HG03039 (cell line): ENCODE results near the gene TLE6.
"Not testable (repeated sequence)": the region's sequence is repeated elsewhere in the genome, so short reads cannot be mapped to it uniquely, and the experiment has no call there.

Experiments
- ATAC-seq: cut with Tn5 transposase; IDR thresholded peaks from one replicate; pipeline ENCODE4 v1.9.1; 2021; ENCODE audit warnings: mild to moderate bottlenecking, moderate library complexity; ENCODE audit not compliant: unreplicated experiment

The TLE6 gene

DNA sequence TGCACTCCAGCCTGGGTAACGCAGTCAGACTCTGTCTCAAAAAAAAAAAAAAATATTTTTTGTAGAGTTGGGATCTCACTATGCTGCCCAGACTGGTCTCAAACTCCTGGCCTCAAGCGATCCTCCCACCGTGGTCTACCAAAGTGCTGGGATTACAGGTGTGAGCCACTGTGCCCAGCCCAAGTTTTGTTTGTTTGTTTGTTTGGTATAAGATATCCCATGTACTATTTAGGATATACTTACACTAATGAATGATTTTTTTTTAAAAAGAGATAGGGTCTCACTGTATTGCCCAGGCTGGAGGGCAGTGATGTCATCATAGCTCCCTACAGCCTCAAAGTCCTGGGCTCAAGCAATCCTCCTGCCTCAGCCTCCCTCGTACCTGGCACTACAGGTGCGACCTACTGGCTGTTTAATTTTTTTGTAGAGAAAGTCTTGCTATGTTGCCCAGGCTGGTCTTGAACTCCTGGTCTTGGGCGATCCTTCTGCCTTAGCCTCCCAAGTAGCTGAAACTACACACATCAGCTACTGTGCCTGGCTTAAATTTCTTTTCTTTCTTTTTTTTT is 24.0 kb downstream of the TLE6 start:
- ATAC-seq, result no peak

DNA sequence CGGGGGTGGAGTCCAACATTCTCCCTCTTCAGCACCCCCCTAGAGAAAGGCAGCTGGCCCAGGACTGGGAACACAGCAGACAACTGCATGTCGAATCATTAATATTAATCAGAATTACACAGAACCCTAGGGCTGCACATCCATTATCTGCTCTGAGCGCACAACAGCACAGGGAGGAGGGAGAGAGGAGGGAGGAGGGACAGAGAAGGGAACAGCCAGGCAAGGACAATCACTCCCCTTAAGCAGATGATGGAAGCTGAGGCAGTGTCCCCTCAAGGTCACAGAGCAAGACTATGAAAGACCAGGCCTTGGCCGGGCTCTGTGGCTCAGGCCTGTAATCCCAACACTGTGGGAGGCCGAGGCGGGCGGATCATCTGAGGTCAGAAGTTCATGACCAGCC is 25.7 kb downstream of the TLE6 start:
- ATAC-seq, result no peak

DNA sequence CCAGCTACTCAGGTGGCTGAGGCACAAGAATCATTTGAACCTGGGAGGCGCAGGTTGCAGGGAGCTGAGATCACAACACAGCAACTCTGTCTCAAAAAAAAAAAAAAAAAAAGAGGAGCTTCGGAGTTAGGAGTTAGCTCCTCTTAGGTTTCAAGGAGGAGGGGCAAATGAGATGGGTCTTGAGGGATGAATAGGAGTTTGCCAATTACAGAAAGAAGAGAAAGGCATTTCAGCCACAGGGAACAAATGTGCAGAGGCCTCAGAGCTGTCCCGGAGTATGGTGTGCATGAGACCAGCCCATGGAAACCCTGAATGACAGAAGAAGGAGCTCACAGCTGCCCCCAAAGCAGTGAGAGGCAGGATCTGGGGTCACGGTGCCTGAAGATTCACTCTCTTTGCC is 27.2 kb downstream of the TLE6 start:
- no peak for ATAC-seq

DNA sequence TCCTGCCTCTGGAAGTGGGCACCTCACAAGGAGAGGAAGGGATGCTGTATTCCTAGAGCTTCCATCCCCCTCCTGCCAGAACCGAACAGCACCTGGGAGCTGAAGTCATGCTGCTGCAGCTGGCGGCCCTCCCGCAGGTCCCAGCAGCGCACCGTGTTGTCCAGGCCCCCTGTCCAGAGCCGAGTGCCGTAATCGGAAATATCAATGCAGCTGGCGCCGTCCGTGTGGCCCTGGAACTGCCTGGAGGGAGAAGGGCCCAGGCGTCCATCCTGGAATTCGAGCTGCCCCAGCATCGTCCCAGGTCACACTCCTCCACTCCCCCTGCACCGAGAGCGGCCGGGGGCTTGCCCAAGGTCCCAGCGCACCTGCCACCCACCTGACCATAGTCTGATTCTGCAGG is 28.0 kb downstream of the TLE6 start:
- ATAC-seq, result no peak

DNA sequence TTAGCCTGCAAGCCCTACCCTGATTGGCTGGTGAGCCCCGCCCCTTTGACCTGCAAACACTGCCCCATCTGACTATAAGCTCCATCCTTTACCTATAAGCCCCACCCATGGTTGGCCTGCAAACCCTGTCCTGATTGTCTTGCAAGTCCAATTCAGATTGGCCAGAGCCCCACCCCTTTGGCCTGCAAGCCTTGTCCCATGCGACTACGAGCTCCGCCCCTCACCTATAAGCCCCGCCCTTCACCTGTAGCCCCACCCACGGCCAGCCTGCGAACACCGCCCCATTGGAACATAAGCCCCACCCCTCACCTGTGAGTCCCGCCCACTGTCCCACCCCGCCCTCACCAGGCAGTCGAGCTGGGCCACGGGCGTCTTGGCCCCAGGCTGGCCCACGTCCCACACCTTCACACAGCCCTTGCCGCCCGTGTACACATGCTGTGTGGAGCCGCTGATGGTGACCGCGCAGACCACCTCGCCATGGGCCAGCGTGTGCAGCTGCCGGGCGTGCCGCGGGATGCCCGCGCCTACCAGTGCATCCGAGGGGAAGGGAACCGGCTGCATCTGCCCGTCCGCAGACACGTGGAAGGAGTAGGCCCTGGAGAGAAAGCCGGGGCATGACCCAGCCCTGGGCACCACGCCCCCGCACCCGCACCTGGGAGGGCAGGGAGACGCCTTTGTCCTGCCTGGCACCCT is 28.9 kb downstream of the TLE6 start:
- ATAC-seq, result no peak

DNA sequence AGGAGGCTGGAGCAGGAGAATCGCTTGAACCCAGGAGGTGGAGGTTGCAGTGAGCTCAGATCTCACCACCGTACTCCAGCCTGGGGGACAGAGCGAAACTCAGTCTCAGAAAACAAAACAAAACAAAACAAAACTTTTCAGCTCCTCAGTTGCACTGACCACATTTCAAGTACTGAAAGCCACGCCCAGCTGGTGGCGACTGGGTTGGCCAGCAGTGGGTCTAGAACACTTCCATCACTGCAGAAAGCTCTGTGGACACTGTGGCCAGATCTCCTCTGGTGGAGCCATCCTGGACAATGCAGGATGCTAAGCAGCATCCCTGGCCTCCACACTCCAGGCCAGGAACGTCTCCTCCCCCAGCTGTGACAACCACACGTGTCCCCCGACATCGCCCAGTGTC is 30.6 kb downstream of the TLE6 start:
- no peak for ATAC-seq

DNA sequence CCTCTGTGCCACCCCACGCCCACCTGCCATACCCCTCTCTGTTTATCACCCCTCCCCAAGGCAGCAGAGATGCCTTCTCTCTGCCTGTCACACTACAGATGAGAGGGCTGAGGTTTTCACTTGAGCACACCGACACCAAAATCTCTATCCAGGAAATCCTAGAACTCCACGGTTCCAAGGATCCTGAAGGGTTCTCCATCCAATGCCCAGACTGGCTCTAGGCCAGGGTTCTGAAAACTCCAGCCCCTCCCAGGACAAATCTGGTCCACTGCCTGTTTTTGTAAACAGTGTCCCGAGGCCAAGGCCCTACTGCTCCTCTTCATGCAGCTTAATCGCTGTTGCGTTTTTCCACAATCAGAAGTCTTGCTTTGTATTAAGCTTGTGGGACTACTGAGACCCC is 31.6 kb downstream of the TLE6 start:
- no peak for ATAC-seq

DNA sequence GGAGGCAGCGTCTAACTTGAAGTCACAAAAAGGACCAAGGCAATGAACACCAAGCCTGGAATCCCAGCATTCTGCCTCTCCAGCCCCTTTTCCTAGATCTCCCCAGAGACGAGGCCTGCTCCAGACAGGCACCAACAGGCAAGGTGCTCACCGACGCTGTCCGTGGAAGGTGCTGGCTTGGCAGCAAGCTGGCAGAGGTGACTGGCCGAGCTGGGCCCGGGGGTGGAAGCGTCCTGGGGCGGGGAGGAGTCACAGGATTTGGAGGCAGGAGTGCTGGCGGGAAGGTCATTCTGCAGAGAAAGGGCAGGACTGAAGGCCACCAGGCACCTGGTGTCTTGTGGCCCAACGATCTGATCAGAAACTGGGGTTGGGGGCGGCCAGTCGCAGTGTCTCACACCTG is 33.5 kb downstream of the TLE6 start:
- no peak for ATAC-seq

DNA sequence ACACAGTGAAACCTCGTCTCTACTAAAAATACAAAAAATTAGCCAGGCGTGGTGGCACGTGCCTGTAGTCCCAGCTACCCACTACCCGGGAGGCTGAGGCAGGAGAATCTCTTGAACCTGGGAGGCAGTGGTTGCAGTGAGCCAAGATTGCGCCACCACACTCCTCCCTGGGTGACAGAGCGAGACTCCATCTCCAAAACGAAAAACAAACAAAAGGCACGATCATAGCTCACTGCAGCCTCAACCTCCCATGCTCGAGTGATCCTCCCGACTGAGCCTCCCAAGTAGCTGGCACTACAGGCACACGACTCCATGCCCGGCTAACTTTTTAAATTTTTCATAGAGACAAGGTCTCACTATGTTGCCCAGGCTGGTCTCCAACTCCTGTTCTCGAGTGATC is 34.7 kb downstream of the TLE6 start:
- ATAC-seq, result not testable (repeated sequence)

DNA sequence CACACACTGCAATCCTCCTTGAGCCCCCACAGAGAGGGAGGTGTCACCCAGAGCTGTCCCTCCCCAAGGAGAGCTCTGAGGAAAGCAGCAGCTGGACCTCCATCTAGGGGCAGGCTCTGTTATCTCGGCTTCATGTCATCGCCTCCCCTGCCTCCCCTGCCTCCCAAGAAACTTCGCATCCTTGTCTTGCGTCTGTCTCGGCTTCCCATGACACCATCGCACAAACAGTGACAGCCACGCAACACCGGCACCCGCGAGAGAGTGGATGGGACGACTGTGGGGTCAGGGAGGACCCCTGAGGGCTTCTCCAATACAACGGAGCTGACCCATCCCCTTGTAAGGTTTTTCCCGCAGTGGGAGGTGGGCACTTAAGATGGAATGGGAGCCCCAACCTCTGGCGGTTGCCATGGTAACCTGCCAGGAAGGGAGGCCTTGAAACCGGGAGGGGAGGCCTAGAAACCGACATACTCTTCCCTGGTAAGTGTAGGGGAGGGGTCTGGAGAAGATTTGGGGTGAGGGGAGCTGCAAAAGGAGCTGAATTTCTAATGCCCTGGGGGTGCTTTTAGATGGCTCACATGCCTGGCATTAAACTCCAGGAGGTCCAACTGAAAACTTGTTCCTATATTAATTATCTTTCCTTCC is 35.4 kb downstream of the TLE6 start:
- no peak for ATAC-seq

DNA sequence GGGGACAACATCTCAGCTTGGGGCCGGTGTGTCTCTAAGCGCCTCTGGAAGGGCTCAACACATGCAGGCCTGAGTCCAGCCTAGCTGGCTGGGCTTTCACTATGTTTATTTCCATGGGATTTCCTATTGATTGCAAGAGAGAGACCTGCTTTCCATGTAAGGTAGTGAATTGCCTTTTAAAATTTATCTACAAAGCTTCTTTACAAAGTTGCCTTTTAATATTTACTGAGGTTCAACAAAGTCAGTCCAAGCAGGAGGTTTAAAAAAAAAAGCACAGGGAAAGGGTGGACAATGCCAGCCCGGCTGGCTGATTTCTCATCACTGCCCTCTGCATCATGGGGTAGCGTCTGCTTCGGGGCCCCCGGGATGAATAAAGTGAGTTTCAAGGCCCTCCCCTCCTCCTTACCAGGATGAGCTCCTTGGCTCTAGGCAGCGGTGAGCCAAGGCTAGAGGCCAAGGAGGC is 35.9 kb downstream of the TLE6 start:
- ATAC-seq, result no peak

DNA sequence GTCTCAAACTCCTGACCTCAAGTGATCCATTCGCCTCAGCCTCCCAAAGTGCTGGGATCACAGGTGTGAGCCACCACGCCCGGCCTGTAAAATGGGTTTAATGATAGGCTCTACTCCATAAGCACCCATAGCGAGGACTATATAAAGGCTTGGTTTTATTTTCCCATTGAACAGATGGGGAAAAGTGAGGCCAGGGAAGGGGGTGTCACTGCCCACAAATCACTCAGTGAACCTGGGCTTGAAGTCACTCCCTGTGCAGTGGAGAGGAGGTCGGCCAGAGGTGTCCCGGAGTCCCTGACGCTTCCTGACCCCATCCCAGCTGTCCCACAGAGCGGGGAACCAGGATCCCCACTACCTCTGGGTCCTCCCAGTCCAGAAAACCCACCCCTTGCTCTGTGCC is 36.8 kb downstream of the TLE6 start:
- ATAC-seq, result no peak

DNA sequence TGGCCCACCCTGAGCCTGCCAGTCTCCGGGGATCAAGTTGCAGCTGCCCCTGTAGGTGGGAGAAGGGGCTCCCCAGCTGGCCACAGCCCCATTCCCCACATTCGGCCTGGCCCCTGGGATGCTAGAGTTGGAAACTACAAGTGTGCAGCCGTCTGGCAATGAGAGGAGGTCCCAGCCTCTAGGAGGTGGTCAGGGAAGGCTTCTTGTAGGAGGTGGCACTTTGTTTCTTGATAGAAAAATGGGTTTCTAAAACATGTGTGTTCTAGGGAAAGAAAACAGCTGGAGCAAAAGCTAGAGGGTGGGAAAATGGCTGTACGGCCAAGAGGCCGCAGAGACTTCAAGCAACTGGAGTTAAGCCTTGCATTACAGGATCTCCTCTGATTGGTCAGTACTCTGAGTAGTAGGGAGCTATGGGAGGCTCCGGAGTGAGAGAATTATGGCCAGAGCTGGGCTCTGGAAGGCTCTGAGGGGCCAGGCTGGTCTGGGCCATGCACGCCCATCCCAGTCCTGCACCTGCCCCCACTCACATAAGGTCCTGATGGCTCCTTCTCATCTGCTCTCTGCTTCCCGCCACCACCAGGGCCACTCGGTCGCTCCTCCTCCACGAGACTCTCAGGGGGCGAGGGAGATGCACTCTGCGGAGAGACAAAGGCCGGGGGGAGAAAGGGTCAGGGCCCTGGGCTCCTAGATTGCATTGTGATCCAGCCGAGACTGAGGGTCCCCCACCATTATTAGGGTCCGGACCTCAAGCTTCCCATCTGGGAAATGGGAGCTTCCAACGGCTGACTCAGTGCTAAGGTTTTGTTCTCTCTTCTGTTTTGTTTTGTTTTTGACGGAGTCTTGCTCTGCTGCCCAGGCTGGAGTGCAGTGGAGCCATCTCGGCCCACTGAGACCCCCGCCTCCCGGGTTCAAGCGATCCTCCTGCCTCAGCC is 38.0 kb downstream of the TLE6 start:
- no peak for ATAC-seq

DNA sequence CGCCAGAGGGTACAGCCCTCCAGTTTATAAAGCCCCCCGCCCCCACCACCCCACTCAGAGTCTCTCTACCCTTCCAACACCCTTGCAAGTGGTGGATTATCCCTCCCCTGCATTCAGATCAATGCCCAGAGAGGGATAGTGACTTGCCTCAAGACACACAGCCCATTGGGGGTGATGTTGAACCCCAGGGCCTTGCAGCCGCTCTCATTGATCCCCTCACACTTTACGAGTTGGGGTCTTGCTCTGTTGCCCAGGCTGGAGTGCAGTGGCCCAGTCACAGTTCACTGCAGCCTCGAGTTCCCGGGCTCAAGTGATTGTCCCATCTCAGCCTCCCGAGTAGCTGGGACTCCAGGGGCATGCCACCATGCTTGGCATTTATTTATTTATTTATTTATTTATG is 40.6 kb downstream of the TLE6 start:
- no peak for ATAC-seq

DNA sequence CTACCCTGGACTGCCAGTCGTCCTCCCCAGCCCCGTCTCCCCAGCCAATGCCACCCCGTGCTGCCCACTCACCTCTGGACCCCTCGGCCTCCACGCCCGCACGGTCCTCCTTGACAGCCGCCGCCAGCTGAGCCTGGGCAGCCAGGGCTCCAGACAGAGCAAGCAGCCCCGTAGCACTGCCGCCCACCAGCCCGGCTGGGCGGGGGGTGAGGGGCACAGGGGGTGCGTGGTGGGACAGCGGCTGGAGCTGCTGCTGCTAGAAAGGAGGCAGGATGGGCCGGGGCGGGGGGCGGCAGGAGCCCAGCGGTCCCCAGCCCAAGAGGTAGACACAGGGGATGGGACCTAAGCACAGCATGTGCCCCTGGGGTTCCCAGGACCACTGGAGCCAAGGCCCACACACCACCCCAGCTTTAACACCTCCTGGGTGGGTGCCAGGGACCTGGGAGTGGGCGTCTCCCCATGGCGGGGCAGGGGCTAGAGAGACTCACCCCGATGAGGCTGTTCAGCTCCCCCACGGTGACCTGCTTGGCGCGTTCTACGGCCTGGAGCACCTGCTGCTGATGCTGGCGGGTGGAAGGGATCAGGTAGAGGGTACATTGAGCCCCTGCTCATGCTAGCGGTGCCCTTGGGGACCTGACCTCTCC is 42.0 kb downstream of the TLE6 start:
- no peak for ATAC-seq

DNA sequence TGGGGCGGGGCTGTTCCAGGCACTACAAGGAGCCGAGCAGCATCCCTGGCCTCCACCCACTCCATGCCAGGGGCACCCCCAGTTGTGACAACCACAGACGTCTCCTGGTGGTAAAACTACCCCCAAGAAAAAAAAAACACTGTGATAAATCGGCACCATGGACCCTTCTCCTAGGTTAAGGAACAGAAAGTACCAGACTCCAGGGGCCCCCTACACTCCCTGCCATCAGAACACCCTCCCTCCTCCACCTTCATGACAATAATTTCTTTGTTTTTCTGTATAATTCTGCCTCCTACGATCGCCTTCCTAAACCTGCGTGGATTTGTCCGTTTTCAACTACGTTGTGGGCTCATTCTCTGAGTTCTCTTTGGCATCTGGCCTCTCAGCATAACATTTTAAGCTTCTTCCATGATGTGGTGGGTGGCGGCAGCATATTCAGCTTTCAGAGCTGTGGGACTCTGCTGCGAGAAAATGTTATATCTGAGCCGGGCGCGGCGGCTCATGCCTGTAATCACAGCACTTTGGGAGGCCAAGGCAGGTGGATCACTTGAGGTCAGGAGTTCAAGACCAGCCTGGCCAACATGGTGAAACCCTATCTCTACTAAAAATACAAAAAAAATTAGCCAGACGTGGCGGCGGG is 43.1 kb downstream of the TLE6 start:
- no peak for ATAC-seq

DNA sequence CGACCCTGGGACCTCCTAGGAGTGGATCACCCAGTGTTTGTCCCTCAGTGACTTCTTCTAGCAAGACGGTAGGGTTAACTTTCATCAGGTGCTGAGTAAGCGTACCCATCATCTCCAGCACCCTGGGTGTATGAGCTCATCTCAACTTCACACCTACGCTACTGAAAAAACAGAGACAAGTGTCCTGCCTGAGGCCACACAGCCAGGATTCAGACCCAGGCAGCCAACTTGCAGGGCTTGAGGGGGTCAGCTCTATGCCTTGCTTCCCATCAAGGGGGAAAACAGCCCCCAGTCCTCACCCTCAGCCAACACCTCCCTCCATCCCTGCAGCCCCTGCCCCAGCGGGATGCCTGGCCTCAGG is 47.1 kb downstream of the TLE6 start:
- no peak for ATAC-seq

DNA sequence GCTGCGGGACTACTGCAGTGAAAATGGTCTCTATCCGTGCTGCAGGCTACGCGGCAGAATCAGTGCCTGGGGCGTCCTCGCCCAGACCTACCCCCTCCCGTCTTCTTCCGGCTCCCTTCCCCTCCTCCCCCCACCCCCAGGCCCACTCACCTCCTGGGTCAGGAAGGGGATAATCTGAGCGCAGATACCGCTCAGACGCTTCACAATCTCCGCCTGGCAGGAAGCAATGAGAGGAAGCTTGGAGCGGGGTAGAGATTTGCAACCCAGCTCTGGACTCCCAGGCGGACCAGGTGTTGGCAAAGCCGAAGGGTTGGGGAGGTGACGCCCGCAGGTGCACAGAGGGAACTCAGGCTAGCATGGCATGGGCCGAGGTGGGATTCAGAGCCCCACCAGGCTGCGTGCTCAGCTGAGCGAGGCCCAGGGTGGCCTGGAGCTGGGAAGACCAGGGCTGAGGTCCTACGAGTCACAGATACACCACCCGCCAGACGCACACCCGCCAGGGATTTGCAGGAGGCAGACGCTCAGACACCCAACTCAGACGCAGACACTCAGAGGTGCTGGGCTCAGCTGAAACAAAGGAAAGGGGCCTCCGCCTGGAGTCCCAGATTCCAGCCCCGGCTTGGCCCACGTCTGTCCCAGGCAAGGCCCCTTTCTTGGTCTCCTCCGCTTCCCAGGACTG is 47.6 kb downstream of the TLE6 start:
- no peak for ATAC-seq

DNA sequence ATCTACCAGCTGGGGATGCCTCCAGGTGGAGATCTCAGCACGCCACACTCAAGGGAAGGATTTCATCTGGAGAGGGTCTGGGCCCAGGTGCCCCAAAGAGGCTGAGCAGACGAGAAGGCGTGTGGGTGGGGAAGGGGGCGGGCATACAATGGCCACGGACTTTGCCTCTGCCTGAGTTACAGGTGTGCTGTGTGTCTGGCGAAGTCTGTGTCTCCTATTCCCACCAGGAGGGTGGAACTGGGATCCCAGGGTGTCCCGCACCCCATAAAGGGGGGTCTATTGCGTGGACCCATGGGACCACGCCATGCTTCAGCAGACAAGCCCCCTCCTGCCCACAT is 48.2 kb downstream of the TLE6 start:
- ATAC-seq, result no peak

DNA sequence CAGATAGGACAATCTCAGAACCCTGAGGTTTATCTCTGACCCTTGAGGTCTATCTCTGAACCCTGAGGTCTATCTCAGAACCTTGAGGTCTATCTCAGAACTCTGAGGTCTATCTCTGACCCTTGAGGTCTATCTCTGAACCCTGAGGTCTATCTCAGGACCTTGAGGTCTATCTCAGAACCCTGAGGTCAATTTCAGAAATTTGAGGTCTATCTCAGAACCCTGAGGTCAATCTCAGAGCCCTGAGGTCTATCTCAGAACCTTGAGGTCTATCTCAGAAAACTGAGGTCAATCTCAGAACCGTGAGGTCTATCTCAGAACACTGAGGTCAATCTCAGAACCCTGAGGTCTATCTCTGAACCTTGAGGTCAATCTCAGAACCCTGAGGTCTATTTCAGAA is 49.4 kb downstream of the TLE6 start:
- ATAC-seq, result no peak
